Daoy (cell line): ENCODE results near the gene MPPE1. TPM values are rescaled to one million over a fixed set of nuclear protein-coding genes. Genes with fewer than 3 reads are reported as not detected.
A peak's percentile ranks its signal among the peaks of the same experiment; 100 is the strongest.
"Not testable (repeated sequence)": the region's sequence is repeated elsewhere in the genome, so short reads cannot be mapped to it uniquely, and the experiment has no call there.

Experiments used
- DNase-seq: peaks from one replicate; pipeline ENCODE4 v3.0.0-alpha.2; 2015; ENCODE audit warnings: low read depth
- total RNA-seq: library from RNA; depleted of rRNA; stranded (reverse); fragments of >200 nt; shearing (Covaris generic); gene quantifications from 2 replicates; pipeline ENCODE4 v1.2.3, GENCODE V29; 2014; rRNA removed

MPPE1 gene
- total RNA-seq, 1 experiment from 2014 or later = 9.5 TPM

- DNase-seq = peak; percentile 98
These were observed 50.8 kb downstream of the MPPE1 start for GRCh38 chr18:11857177-11857887.

GRCh38 chr18:11854554-11854953 lies 53.6 kb downstream of the MPPE1 start:
- DNase-seq = not testable (repeated sequence)

- peak; percentile 43 for DNase-seq
These were observed 56.2 kb downstream of the MPPE1 start for GRCh38 chr18:11851806-11852337.

- DNase-seq = peak; percentile 96
These were observed 56.8 kb downstream of the MPPE1 start, which contains the start of gene CHMP1B for GRCh38 chr18:11851146-11851805. Gene CHMP1B, plus strand, starts transcription at chr18:11851413. Its CDS starts 99 bp downstream, at chr18:11851512.

GRCh38 chr18:11850821-11851145 lies 57.3 kb downstream of the MPPE1 start:
- DNase-seq = no peak

GRCh38 chr18:11849841-11850634 lies 58.1 kb downstream of the MPPE1 start:
- peak; percentile 86 for DNase-seq

- DNase-seq = no peak
These were observed 58.8 kb downstream of the MPPE1 start for GRCh38 chr18:11849279-11849678.

- DNase-seq = no peak
These were observed 60.3 kb downstream of the MPPE1 start for GRCh38 chr18:11847811-11848210.

GRCh38 chr18:11845654-11846053 lies 62.5 kb downstream of the MPPE1 start:
- no peak for DNase-seq

GRCh38 chr18:11844436-11844835 lies 63.7 kb downstream of the MPPE1 start:
- DNase-seq = no peak

- no peak for DNase-seq
These were observed 65.6 kb downstream of the MPPE1 start for GRCh38 chr18:11842562-11842961.

- no peak for DNase-seq
These were observed 67.6 kb downstream of the MPPE1 start for GRCh38 chr18:11840493-11840892.

- no peak for DNase-seq
These were observed 68.6 kb downstream of the MPPE1 start for GRCh38 chr18:11839556-11839955.

- DNase-seq = no peak
These were observed 73.3 kb downstream of the MPPE1 start for GRCh38 chr18:11834772-11835171.

Other genes with a start within 250 kb of the MPPE1 start
- gene GNAL, start 219.1 kb downstream of the MPPE1 start, total RNA-seq = 0.74 and 0.97 TPM in 2 replicates
- gene CHMP1B, start 56.9 kb downstream of the MPPE1 start, total RNA-seq = 35.8 and 39.9 TPM in 2 replicates
- gene IMPA2, start 73.2 kb upstream of the MPPE1 start, total RNA-seq = 14.4 and 18.2 TPM in 2 replicates
- not detected in 2 replicates for gene ANKRD62, start 185.5 kb upstream of the MPPE1 start, total RNA-seq